KBM-7 (cell line): Measurements from ENCODE around the gene APEH.

Source experiments
- DNase-seq: peaks from one replicate; pipeline ENCODE4 v3.0.0-alpha.2; 2015
- in situ Hi-C: fragments of 300-500 bp; cut with MboI; formaldehyde crosslinking; loops from 2 replicates; pipeline ENCODE4 v1.14.3; 2020; ENCODE audit warnings: low sequenced_read_pairs, low pct_unique_long_range_greater_than_20kb, mixed read lengths

APEH gene

DNA sequence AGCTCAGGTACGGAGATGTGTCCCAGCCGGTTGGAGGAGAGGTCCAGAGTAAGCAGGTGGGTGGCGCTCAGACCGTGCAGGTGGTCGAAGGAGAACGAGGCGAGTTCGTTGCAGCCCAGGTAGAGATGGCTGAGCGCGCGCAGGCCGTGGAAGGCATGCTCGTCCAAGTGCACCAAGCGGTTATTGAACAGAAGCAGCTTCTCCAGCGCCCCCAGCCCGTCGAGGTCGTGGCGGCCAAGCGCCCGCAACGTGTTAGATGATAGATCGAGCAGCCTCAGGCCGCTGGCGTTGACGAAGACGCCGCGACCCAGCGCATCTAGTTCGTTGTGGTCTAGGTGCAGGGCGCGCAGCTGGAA is 44.7 kb downstream of the APEH start:
- no peak for DNase-seq
- in situ Hi-C loops, result no loop called here

GRCh38 chr3:49719214-49719884 is 45.2 kb downstream of the APEH start, which contains the start of gene AMIGO3:
TSS of gene AMIGO3 (minus strand) at chr3:49719684. CDS start at chr3:49719465, 219 bp downstream.
- in situ Hi-C loops, result no loop called here

DNA sequence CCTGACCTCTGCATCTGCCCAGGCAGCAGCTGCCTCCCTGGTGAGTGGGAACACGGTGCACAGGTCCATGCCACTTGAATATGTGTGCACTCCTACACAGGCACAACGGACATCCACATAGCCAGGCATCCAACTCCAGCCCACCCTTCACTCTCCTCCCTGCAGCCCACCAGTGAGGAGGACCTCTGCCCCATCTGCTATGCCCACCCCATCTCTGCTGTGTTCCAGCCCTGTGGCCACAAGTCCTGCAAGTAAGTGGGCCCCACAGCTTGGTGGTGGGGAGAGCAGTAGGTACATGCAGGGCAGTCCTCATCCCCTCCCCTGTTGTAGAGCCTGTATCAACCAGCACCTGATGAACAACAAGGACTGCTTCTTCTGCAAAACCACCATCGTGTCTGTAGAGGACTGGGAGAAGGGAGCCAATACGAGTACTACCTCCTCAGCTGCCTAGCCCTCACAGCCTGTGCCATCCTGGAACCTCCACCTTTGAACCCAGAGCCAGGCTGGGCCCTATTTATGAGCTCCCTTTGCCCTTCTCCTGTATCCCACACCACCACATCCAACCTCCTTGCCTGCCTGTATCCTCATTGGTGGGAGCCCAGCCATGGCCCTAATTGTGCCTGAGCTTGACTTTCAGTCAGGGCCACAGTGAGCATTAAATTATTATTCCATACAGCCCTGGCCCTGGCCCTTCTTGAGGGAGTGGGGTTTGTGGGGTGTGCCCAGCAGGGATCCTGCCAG is 46.9 kb downstream of the APEH start:
- in situ Hi-C loops, result no loop called here
- DNase-seq, result no peak

More at GRCh38 chr3:49719214-49719884, 45.2 kb downstream of the APEH start, which contains the start of gene AMIGO3:
- peak; percentile 85 for DNase-seq

DNA sequence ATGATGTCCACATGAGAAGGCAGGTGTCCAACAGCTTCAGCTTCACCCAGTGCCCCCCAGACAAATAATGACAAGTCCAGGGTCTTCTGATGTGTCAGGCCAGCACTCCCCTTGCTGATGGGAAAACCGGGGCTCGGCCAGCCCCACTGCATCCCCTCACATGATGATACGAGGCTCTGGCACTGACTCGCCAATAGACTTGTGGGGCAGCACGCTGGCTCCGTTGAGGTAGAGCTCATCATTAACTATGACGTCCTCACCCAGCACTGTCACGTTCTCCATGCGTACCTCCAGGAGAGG is 47.4 kb downstream of the APEH start:
- in situ Hi-C loops, result no loop called here
- no peak for DNase-seq

- in situ Hi-C loops, result no loop called here
- DNase-seq, result no peak
Observed at GRCh38 chr3:49721896-49722781, 48.0 kb downstream of the APEH start.

GRCh38 chr3:49722896-49723295 is 48.7 kb downstream of the APEH start:
- DNase-seq, result no peak
- in situ Hi-C loops, result no loop called here

GRCh38 chr3:49723296-49723627 is 49.1 kb downstream of the APEH start:
- peak; percentile 40 for DNase-seq

DNA sequence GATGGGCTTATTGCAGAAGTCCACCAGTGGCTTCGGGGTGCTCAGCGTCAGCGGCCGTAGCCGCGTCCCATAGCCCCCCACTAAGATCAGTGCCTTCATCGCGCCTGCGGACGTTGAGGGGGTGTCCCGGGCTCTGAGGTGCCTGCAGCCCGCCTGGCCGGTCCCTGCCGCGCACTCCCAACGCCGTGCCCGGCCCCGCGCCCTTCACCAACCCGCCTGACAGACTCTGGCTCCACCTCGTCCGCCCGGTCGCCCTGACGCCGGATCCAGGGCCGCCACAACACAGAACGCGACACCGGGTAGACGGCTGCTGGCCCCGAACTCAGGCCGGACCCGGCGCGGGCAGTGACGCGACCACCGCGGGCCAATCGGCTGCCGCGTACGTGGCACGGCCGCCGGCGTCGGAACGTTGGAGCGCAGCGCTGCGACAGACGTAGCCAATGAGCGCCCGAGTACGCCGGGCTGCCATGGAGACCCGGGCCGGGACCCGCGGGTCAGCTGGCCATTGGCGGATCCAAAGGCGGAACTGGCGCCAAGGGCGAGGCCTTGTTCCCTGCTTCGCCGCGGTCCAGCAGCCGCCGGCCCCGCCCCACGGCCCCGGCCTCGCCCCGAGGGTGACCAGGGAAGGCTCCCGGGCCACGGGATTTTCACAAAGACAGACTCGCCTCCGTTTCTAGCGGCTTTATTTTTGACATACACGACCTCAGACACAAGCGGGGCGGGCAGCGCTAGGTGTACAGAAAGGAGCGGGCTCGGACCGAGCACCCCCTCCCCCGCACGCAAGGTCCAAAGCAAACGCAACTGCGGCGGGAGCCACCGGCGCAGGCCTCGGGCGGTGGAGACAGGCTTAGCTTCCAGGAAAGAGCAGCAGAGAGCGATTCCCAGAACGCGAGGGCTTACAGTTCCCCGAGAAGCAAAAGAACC is 49.7 kb downstream of the APEH start, which contains the start of gene GMPPB:
Gene GMPPB (minus strand): TSS at position 324 of the 924 bp plus-strand sequence. CDS start 225 bp downstream, at position 99.
- in situ Hi-C loops, result no loop called here
- peak; percentile 96 for DNase-seq

More at GRCh38 chr3:49723296-49723627, 49.1 kb downstream of the APEH start:
- in situ Hi-C loops, result no loop called here

DNA sequence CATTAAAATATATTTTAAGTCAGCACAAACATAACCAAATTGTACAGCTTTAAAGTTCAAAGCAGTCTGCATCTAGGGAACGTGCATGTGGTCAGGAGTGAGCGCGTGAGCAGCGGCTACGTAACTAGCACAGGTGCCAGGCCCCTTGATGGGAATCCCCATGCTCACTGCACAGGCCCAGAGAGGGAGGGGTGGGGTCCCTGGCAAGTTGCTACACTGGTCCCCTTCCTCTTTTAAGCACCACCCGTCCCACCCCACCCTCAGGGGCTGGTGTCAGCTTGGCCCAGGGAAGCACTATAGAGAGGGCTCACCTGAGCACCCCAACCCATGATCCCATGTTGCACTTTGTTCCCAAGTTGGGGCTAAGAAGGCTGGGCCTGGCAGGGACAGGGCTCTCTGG is 50.4 kb downstream of the APEH start:
- no peak for DNase-seq
- in situ Hi-C loops, result no loop called here

DNA sequence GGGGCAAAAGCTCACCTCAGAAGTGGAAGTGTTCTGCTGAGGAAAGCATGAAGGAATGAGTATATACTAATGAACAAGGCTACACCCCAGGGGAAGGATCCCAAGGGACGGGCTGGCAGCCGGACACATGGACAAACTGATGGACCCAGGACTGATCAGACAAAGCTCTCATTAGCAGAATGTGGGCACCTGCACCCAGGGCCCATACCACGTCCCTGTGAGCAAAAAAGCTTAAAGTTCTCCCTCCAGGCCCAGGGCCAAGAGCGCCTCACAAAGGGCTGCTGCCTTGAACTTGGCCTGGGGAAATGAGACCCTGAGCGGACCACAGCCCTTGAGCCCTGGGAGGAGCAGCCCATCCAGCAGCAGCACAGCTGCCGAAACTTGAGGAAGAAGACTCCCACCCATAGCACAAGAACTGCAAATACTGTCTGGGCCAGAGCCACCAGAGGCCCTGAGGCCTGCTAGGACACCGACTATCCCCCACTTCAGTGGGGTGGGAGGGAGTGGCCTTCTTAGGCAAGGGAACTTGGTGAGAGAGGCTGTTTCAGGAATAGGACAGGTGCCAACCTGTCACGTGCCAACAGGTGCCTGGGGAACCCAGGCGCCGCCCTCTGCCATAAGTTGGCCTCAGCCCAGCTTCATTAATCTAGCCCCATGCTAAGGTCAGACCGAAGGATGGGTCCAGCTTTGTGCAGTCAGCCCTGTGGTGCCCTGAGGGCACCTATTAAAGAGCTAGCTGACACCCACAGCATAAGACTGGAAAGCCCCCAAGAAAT is 51.9 kb downstream of the APEH start:
- in situ Hi-C loops, result no loop called here
- no peak for DNase-seq

DNA sequence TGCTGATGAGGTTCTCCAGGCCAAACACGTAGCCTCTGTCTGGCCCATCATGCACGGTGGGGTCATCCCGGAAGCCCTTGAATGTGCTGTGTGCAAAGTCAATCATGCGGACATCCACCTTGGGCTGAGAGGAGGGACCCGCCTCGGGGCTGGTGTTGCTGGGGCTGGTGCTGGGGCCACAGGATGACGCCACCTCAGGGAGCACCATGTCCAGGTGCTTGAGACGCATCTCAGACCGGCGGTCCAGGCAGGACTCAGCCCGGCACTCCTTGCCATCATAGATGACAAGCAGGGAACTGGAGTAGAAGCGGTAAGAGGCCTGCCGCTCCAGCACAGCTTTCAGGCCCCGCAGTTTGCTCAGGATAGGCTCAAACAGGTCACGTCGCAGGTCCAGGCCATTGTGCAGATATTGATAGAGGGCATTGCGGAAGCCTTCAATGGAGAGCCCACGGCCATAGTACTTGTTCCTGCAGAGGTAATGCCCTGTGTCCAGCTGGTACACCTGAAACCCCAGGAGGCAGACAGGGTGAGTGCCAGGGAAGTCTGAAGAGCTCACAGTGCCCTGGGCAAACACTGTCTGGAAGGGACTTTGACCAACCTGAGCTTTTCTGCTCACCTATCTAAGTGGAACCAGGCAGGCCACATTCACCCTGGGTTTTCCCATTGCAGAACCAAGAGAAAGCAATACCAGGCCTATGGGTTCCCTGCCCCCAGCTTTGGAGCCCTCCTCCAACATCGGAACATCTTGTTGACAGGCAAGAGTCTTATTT is 53.2 kb downstream of the APEH start:
- in situ Hi-C loops, result no loop called here
- DNase-seq, result no peak

GRCh38 chr3:49727924-49728361 is 53.8 kb downstream of the APEH start:
- in situ Hi-C loops, result no loop called here
- no peak for DNase-seq

GRCh38 chr3:49729966-49730609 is 55.9 kb downstream of the APEH start:
- DNase-seq, result no peak

GRCh38 chr3:49732597-49732996 is 58.4 kb downstream of the APEH start:
- no peak for DNase-seq
- in situ Hi-C loops, result no loop called here

More at GRCh38 chr3:49729966-49730609, 55.9 kb downstream of the APEH start:
- in situ Hi-C loops, result no loop called here

GRCh38 chr3:49733551-49733950 is 59.4 kb downstream of the APEH start:
- in situ Hi-C loops, result no loop called here
- no peak for DNase-seq
